ENCODE data around the gene CRK. TPM values are rescaled to one million over a fixed set of nuclear protein-coding genes. Genes with fewer than 3 reads are reported as not detected.

The CRK gene
- total RNA-seq, 1 donor from 2014 or later = 81.3 TPM

- no peak for TF ChIP-seq CTCF (IDR thresholded peaks at IDR 0.05)
- DNase-seq = no peak
- Histone ChIP-seq H3K4me1 (peaks cover 16% of the 10 kb centered on the region), H3K9me3 (no peaks in the 10 kb centered on the region), H3K27me3 (no peaks in the 10 kb centered on the region), H3K4me3 (no peak overlapping the region), H3K36me3 (peaks cover 79% of the 10 kb centered on the region), H3K27ac (no peak overlapping the region)
- no peak for ATAC-seq
- intact Hi-C loops (cut with DNase I) = no loop called here
These were observed 24.9 kb upstream of the CRK start for GRCh38 chr17:1480747-1481465.

GRCh38 chr17:1478418-1478817 lies 22.4 kb upstream of the CRK start:
- no peak for DNase-seq
- Histone ChIP-seq H3K4me3 (no peak overlapping the region), H3K36me3 (peaks cover 88% of the 10 kb centered on the region), H3K4me1 (peaks cover 14% of the 10 kb centered on the region), H3K27me3 (no peaks in the 10 kb centered on the region), H3K27ac (no peak overlapping the region), H3K9me3 (no peaks in the 10 kb centered on the region)
- intact Hi-C loops (cut with DNase I) = no loop called here
- no peak for TF ChIP-seq CTCF (IDR thresholded peaks at IDR 0.05)
- ATAC-seq = no peak

GRCh38 chr17:1475321-1475854 lies 19.4 kb upstream of the CRK start:
- TF ChIP-seq CTCF (IDR thresholded peaks at IDR 0.05) = no peak
- intact Hi-C loops (cut with DNase I) = no loop called here
- H3K4me3 ChIP-seq = no peak overlapping the region
- H3K4me1 ChIP-seq = peaks cover 12% of the 10 kb centered on the region
- ATAC-seq (peak; percentile 30), DNase-seq (no peak)
- H3K36me3 ChIP-seq = peaks cover 82% of the 10 kb centered on the region
- H3K27me3 ChIP-seq = no peaks in the 10 kb centered on the region
- peak overlapping the region; percentile 51 for H3K27ac ChIP-seq
- H3K9me3 ChIP-seq = no peaks in the 10 kb centered on the region

- peak; percentile 3 for ATAC-seq
- Histone ChIP-seq H3K36me3 (peaks cover 82% of the 10 kb centered on the region), H3K27me3 (no peaks in the 10 kb centered on the region), H3K9me3 (no peaks in the 10 kb centered on the region), H3K27ac (no peak overlapping the region), H3K4me3 (no peak overlapping the region), H3K4me1 (peaks cover 12% of the 10 kb centered on the region)
- intact Hi-C loops (cut with DNase I) = no loop called here
- no peak for DNase-seq
- TF ChIP-seq CTCF (IDR thresholded peaks at IDR 0.05) = no peak
These were observed 18.6 kb upstream of the CRK start for GRCh38 chr17:1474402-1475189.

- intact Hi-C loops (cut with DNase I) = no loop called here
- peaks cover 12% of the 10 kb centered on the region for H3K4me1 ChIP-seq
- H3K9me3 ChIP-seq = no peaks in the 10 kb centered on the region
- TF ChIP-seq CTCF (IDR thresholded peaks at IDR 0.05) = no peak
- H3K36me3 ChIP-seq = peaks cover 82% of the 10 kb centered on the region
- no peaks in the 10 kb centered on the region for H3K27me3 ChIP-seq
- ATAC-seq (peak; percentile 47), DNase-seq (no peak)
- H3K27ac ChIP-seq = no peak overlapping the region
- H3K4me3 ChIP-seq = no peak overlapping the region
These were observed 17.8 kb upstream of the CRK start for GRCh38 chr17:1473841-1474240.
